Chondrocyte (in vitro differentiated cells): ENCODE data around the gene AKR7A3. TPM values are rescaled to one million over a fixed set of nuclear protein-coding genes. Genes with fewer than 3 reads are reported as not detected.
A peak's percentile ranks its signal among the peaks of the same experiment; 100 is the strongest.

Experiments used
- DNase-seq: peaks from one replicate; pipeline ENCODE4 v3.0.0; 2021; ENCODE audit warnings: mixed read lengths, low spot score
- H3K27ac Mint-ChIP-seq: one replicate; pipeline ENCODE4 v1.8.0; 2021; ENCODE audit warnings: mild to moderate bottlenecking, moderate library complexity, mixed read lengths; ENCODE audit not compliant: unreplicated experiment
- H3K27me3 Mint-ChIP-seq: 2 replicates; pipeline ENCODE4 v1.8.0; 2021; ENCODE audit warnings: low read depth, mixed read lengths
- H3K36me3 Mint-ChIP-seq: 2 replicates; pipeline ENCODE4 v1.8.0; 2021; ENCODE audit warnings: low read depth, mixed read lengths
- H3K4me1 Mint-ChIP-seq: 2 replicates; pipeline ENCODE4 v1.8.0; 2021; ENCODE audit warnings: low read depth, mild to moderate bottlenecking, mixed read lengths
- H3K4me3 Mint-ChIP-seq: one replicate; pipeline ENCODE4 v1.8.0; 2021; ENCODE audit warnings: mild to moderate bottlenecking, moderate library complexity, mixed read lengths; ENCODE audit not compliant: unreplicated experiment
- H3K9me3 Mint-ChIP-seq: 2 replicates; pipeline ENCODE4 v1.8.0; 2021; ENCODE audit warnings: low read depth, mixed read lengths
- CTCF ChIP-seq: fragments of 200-600 bp; sonication (generic); IDR thresholded peaks from 2 replicates; pipeline ENCODE4 v1.5.0; 2021; ENCODE audit warnings: antibody characterized with exemption, mild to moderate bottlenecking, moderate library complexity
- total RNA-seq: library from RNA; stranded (reverse); gene quantifications from 3 replicates; pipeline ENCODE4 v1.2.1, GENCODE V29; 2021

The AKR7A3 gene
- total RNA-seq, 1 donor from 2014 or later = 0.45 TPM

DNA sequence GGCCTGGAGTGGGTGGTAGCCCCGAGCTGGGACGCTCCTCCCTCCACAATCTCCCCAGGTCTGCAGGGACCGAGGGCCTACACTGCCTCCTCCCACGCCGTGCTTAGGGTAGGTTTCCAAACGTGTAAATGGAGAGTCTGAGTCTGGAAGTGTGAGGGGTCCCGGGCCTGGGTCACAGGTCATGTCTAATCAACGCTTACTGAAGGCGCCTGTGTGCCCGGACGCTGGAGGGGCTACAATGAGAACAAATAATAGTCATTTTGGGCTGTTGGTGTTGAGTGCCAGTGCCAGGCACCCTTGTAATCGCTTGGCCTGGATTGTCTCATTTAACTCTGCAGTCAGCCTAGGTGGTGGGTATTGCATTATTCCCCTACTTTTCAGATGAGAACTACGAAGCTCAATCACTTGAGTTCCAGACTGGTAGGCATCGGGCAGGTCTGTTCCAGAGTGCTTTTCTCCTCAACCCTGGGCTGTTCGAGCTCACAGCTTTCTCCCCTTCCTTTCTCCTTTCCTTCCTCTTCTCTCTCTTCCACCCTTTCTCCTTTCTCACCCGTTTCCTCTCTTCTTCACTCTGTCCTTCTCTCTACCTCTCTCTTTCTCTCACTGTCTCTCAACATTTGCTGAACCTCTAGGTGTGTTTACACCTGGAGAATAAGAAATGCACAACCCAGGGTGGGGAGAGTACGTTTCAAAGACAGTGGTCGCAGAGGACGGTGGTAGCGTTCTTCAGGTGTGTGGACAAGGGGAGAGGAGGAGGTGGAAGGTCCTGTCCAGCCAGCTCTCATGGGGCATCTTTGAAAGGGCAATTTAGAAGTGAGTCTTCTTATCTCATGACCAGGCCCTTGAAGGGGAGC is 24.4 kb upstream of the AKR7A3 start:
- peak overlapping the region; percentile 81 for H3K4me3 Mint-ChIP-seq
- H3K27me3 Mint-ChIP-seq = no peaks in the 10 kb centered on the region
- TF ChIP-seq CTCF = no peak
- DNase-seq = no peak
- peak overlapping the region; percentile 29 for H3K27ac Mint-ChIP-seq
- H3K36me3 Mint-ChIP-seq = peaks cover 6% of the 10 kb centered on the region
- peaks cover 66% of the 10 kb centered on the region for H3K4me1 Mint-ChIP-seq
- H3K9me3 Mint-ChIP-seq = no peaks in the 10 kb centered on the region

GRCh38 chr1:19311931-19312781 is 23.6 kb upstream of the AKR7A3 start, which contains the start of the genes AKR7A2 and SLC66A1:
TSS of gene AKR7A2 (minus strand) at chr1:19312144. CDS start at chr1:19312124, 20 bp downstream.
TSS of gene SLC66A1 (plus strand) at chr1:19312326. CDS start at chr1:19317678, 5,352 bp downstream.
- peak; percentile 43 for TF ChIP-seq CTCF
- peaks cover 64% of the 10 kb centered on the region for H3K4me1 Mint-ChIP-seq
- H3K27ac Mint-ChIP-seq = peak within 1 kb of the TSS; percentile 79
- no peaks in the 10 kb centered on the region for H3K27me3 Mint-ChIP-seq
- H3K36me3 Mint-ChIP-seq = peaks cover 7% of the 10 kb centered on the region
- no peak for DNase-seq
- no peaks in the 10 kb centered on the region for H3K9me3 Mint-ChIP-seq
- peak within 1 kb of the TSS; percentile 90 for H3K4me3 Mint-ChIP-seq

DNA sequence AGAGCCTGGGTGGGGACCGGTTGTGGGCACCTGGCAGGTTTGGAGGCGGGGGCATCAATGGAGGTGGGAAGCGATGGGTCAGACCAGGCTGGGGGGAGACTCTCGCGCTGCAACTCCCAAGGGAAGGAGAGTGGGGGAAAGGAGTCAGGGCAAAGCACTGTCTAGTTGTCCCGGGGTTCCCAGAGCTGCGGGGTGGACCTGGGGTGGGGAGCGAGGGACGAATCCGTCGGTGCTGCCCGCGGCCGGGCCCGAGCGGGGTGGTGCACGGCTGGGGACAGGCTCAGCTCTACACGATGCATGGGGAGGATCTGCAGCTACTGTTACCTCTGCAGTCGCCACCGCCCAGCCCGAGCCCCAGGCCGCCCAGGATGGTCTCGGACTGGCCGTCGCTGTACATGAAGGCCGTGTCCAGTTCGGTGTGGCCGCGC is 22.9 kb upstream of the AKR7A3 start:
- no peak for DNase-seq
- Mint-ChIP-seq H3K4me1 (peaks cover 64% of the 10 kb centered on the region), H3K36me3 (peaks cover 10% of the 10 kb centered on the region), H3K4me3 (peak overlapping the region; percentile 90), H3K27me3 (no peaks in the 10 kb centered on the region), H3K27ac (peak overlapping the region; percentile 79), H3K9me3 (no peaks in the 10 kb centered on the region)
- TF ChIP-seq CTCF = no peak

GRCh38 chr1:19310720-19311502 is 22.3 kb upstream of the AKR7A3 start:
- DNase-seq = no peak
- H3K27ac Mint-ChIP-seq = peak overlapping the region; percentile 79
- no peaks in the 10 kb centered on the region for H3K27me3 Mint-ChIP-seq
- H3K4me3 Mint-ChIP-seq = peak overlapping the region; percentile 90
- H3K9me3 Mint-ChIP-seq = no peaks in the 10 kb centered on the region
- H3K4me1 Mint-ChIP-seq = peaks cover 58% of the 10 kb centered on the region
- peaks cover 10% of the 10 kb centered on the region for H3K36me3 Mint-ChIP-seq
- TF ChIP-seq CTCF = no peak
